Stromal cell of bone marrow (primary cell): ENCODE results near the gene UNC13B.
"Not testable (repeated sequence)": the region's sequence is repeated elsewhere in the genome, so short reads cannot be mapped to it uniquely, and the experiment has no call there.

Source experiments
- DNase-seq: peaks from one replicate; pipeline ENCODE4 v3.0.0-alpha.2; 2012; ENCODE audit warnings: low read depth

Gene UNC13B

GRCh38 chr9:35161713-35162604 lies at the start of gene UNC13B:
Gene UNC13B (plus strand): TSS chr9:35162009. CDS start chr9:35162284, 275 bp downstream.
- DNase-seq = peak; percentile 90

- DNase-seq = peak; percentile 89
Measured at GRCh38 chr9:35112257-35113020, 49.4 kb upstream of the UNC13B start.

GRCh38 chr9:35114113-35114839 lies 47.5 kb upstream of the UNC13B start:
- peak; percentile 98 for DNase-seq

GRCh38 chr9:35114840-35115628 lies 46.8 kb upstream of the UNC13B start:
- DNase-seq = peak; percentile 45

GRCh38 chr9:35115680-35116538 lies 45.9 kb upstream of the UNC13B start, which contains the start of gene ATOSB:
Gene ATOSB (minus strand): TSS chr9:35115862. CDS start chr9:35108274, 7,588 bp downstream.
- peak; percentile 94 for DNase-seq

GRCh38 chr9:35116539-35116897 lies 45.3 kb upstream of the UNC13B start:
- no peak for DNase-seq

- DNase-seq = peak; percentile 96
Measured at GRCh38 chr9:35116898-35117551, 44.8 kb upstream of the UNC13B start.

- no peak for DNase-seq
Measured at GRCh38 chr9:35134920-35135319, 26.9 kb upstream of the UNC13B start.

GRCh38 chr9:35135988-35136387 lies 25.8 kb upstream of the UNC13B start:
- DNase-seq = no peak

- no peak for DNase-seq
Measured at GRCh38 chr9:35136866-35137265, 24.9 kb upstream of the UNC13B start.

GRCh38 chr9:35140093-35140492 lies 21.7 kb upstream of the UNC13B start:
- no peak for DNase-seq

- DNase-seq = no peak
Measured at GRCh38 chr9:35142037-35142436, 19.8 kb upstream of the UNC13B start.

GRCh38 chr9:35147941-35148563 lies 13.8 kb upstream of the UNC13B start:
- not testable (repeated sequence) for DNase-seq

- no peak for DNase-seq
Measured at GRCh38 chr9:35152926-35153325, 8.9 kb upstream of the UNC13B start.

- no peak for DNase-seq
Measured at GRCh38 chr9:35156781-35157180, 5.0 kb upstream of the UNC13B start.

- DNase-seq = not testable (repeated sequence)
Measured at GRCh38 chr9:35157836-35158235, 4.0 kb upstream of the UNC13B start.

GRCh38 chr9:35158501-35159280 lies 3.1 kb upstream of the UNC13B start:
- DNase-seq = no peak

GRCh38 chr9:35162605-35163315 lies 951 bp downstream of the UNC13B start:
- no peak for DNase-seq
